HFFc6 (cell line): ENCODE results near the gene PAK6. TPM values are rescaled to one million over a fixed set of nuclear protein-coding genes. Genes with fewer than 3 reads are reported as not detected.

Experiments used
- DNase-seq: peaks from one replicate; pipeline ENCODE4 v3.0.0-alpha.2; 2018
- H3K27ac Mint-ChIP-seq: 2 replicates; pipeline ENCODE4 v1.8.0; 2020; ENCODE audit warnings: mild to moderate bottlenecking, mixed read lengths
- H3K27me3 Mint-ChIP-seq: 2 replicates; pipeline ENCODE4 v1.8.0; 2021; ENCODE audit warnings: mild to moderate bottlenecking, moderate library complexity, mixed read lengths; ENCODE audit not compliant: insufficient read depth
- H3K36me3 Mint-ChIP-seq: 2 replicates; pipeline ENCODE4 v1.8.0; 2021; ENCODE audit warnings: low read depth, mixed read lengths
- H3K4me1 Mint-ChIP-seq: 2 replicates; pipeline ENCODE4 v1.8.0; 2020; ENCODE audit warnings: low read depth, mixed read lengths
- H3K4me3 Mint-ChIP-seq: 2 replicates; pipeline ENCODE4 v1.8.0; 2020; ENCODE audit warnings: mild to moderate bottlenecking, moderate library complexity, mixed read lengths
- H3K9me3 Mint-ChIP-seq: 2 replicates; pipeline ENCODE4 v1.8.0; 2020; ENCODE audit warnings: mild to moderate bottlenecking, mixed read lengths
- CTCF ChIP-seq: fragments of 200-600 bp; sonication (generic); IDR thresholded peaks from 2 replicates; pipeline ENCODE4 v1.5.0; 2021; ENCODE audit warnings: antibody characterized with exemption, mild to moderate bottlenecking
- total RNA-seq, 6 experiments: library from RNA; stranded (reverse); fragmentation: NEBNext Ultra II Directional; extraction: Animal tissue kit (Norgen Biotek cat#: 25700); gene quantifications; 2 replicates in 1 of 6; 3 replicates in 5 of 6; pipeline ENCODE4 v1.2.3, GENCODE V29; 2021

Gene PAK6
- total RNA-seq, 6 experiments from 2014 or later, result not detected

GRCh38 chr15:40276927-40277326 lies 38.1 kb downstream of the PAK6 start:
- Mint-ChIP-seq H3K27ac (no peak overlapping the region), H3K4me3 (no peak overlapping the region), H3K4me1 (no peaks in the 10 kb centered on the region), H3K27me3 (peaks cover 29% of the 10 kb centered on the region), H3K9me3 (no peaks in the 10 kb centered on the region), H3K36me3 (no peaks in the 10 kb centered on the region)
- no peak for DNase-seq
- TF ChIP-seq CTCF, result no peak

DNA sequence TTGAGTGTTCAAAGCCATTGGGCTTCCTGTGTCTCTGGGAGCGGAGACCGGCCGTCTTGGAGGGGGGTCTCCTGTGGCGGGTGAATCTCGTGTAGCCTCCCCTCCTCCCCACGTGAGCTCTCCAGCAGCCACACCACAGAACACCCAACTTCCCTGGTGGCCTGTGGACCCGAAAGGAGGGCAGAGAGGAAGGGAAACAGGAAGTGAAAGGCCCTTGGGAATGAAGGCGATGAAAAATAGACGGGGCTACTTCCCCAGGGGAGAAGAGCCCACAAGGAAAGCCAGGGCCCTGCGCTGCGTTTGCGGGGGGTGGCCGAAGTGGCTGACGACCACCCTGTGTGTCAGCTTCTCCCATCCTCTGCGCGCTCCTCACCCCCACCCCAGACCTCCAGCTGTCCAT lies 38.6 kb downstream of the PAK6 start:
- Mint-ChIP-seq H3K9me3 (no peaks in the 10 kb centered on the region), H3K4me1 (no peaks in the 10 kb centered on the region), H3K4me3 (no peak overlapping the region), H3K27ac (no peak overlapping the region), H3K36me3 (no peaks in the 10 kb centered on the region), H3K27me3 (peaks cover 28% of the 10 kb centered on the region)
- no peak for DNase-seq
- TF ChIP-seq CTCF, result no peak

DNA sequence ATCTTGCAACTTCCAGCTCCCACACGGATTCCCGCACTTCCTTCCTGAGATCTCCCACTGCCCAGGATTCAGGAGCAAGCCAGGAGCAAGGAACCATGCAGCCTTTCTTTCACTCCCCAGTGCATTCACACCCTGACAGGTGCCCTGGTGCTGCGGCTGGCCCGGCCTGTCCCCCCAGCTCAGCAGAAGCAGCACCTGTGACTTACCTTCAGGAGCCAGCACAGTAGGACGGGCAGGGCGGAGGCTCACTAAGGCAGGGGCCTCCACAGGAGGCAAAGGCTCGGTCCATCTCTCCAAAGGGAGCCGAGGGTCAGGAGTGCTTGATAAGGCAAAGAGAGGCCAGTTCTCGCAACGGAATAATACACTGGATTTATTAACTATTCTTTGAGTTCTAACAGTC lies 39.2 kb downstream of the PAK6 start:
- Mint-ChIP-seq H3K4me3 (no peak overlapping the region), H3K27ac (no peak overlapping the region), H3K36me3 (no peaks in the 10 kb centered on the region), H3K9me3 (no peaks in the 10 kb centered on the region), H3K4me1 (no peaks in the 10 kb centered on the region), H3K27me3 (peaks cover 26% of the 10 kb centered on the region)
- TF ChIP-seq CTCF, result no peak
- no peak for DNase-seq

DNA sequence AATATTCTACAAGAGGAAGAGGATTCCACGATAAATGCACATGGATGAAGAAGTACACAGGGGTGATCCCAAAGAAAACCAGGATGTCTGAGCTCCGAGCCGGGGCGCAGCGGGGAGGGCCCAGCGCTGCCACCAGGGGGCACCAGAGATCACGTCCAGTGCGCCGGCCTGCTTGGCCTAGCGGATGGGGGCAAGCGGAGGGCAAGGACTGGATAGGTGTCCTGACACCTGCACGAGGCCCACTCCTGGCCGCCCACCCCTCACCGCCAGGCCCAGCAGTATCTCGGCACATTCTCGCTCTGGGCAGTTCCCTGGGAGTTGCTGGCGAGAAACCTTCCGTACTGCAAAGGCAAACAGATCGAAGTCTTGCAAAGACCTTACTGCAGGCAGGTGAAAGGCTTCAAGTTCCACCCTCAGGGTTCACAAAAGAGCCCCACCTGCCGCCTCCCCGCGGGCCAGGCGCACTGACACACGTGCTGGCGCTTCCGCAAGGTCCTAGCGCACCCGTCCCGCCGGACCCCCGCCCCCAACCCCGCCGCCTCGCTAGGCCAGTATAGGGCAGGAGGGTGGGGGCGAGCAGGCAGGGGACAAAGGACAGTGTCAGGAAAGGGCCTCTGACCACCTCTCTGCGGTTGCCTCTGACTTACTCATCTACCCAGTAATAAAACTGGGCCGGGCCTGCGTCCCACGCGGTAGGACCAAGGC lies 40.7 kb downstream of the PAK6 start:
- no peak overlapping the region for H3K27ac Mint-ChIP-seq
- peak; percentile 99 for TF ChIP-seq CTCF
- no peaks in the 10 kb centered on the region for H3K4me1 Mint-ChIP-seq
- H3K36me3 Mint-ChIP-seq, result no peaks in the 10 kb centered on the region
- no peak overlapping the region for H3K4me3 Mint-ChIP-seq
- no peak for DNase-seq
- no peaks in the 10 kb centered on the region for H3K9me3 Mint-ChIP-seq
- peaks cover 39% of the 10 kb centered on the region for H3K27me3 Mint-ChIP-seq

DNA sequence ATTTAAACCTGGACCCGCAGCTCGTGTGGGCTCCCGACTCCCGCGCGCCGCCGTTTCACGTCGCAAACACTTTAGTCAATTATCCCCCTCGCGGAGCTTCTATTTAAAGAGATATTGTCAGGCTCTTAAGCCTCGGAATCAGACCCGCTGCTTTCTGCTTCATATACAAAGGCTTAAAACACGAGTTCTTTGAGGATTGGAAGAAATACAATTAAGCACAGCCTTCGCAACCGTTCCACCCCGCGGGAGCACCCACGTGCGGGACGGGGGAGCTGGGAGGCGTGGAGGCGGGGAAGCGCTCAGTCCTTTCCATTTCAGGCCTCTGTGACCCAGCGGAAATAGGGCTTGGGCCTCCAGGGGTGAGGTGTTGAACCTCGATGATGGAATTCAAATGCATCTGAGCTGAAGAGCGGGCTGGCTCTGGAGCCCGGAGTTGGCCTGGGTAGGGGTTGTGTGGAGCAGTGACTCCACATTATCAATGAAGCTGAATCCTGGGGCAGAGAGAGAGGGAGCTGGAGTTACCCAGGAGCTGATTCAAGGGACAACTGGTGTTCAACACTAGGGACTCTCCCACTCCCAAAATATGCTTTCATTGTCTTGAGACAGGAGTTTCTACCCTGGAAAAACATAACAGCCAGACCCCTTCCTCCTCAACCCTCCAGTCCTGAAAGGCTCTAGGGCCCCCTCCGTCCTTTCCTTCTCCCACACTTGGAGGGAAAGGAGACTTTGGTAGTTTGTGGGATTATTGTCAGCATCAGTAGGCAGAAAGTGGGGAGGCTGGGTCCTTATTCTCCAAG lies 41.6 kb downstream of the PAK6 start:
- H3K4me3 Mint-ChIP-seq, result no peak overlapping the region
- no peak for DNase-seq
- no peak overlapping the region for H3K27ac Mint-ChIP-seq
- no peaks in the 10 kb centered on the region for H3K9me3 Mint-ChIP-seq
- TF ChIP-seq CTCF, result no peak
- H3K27me3 Mint-ChIP-seq, result peaks cover 41% of the 10 kb centered on the region
- H3K4me1 Mint-ChIP-seq, result peaks cover 7% of the 10 kb centered on the region
- no peaks in the 10 kb centered on the region for H3K36me3 Mint-ChIP-seq
